Neural crest cell (in vitro differentiated cells): ENCODE data around the gene CREB3L2. TPM values are rescaled to one million over a fixed set of nuclear protein-coding genes. Genes with fewer than 3 reads are reported as not detected.

Experiments
- DNase-seq: peaks from one replicate; pipeline ENCODE4 v3.0.0; 2021; ENCODE audit warnings: low read depth, mixed read lengths, low spot score
- H3K27ac Mint-ChIP-seq: one replicate; pipeline ENCODE4 v1.8.0; 2021; ENCODE audit warnings: mild to moderate bottlenecking, mixed read lengths; ENCODE audit not compliant: unreplicated experiment
- H3K27me3 Mint-ChIP-seq: 2 replicates; pipeline ENCODE4 v1.8.0; 2021; ENCODE audit warnings: low read depth, mild to moderate bottlenecking, mixed read lengths
- H3K36me3 Mint-ChIP-seq: 2 replicates; pipeline ENCODE4 v1.8.0; 2021; ENCODE audit warnings: low read depth, mild to moderate bottlenecking, mixed read lengths
- H3K4me1 Mint-ChIP-seq: 2 replicates; pipeline ENCODE4 v1.8.0; 2021; ENCODE audit warnings: mixed read lengths
- H3K4me3 Mint-ChIP-seq: one replicate; pipeline ENCODE4 v1.8.0; 2021; ENCODE audit warnings: mild to moderate bottlenecking, mixed read lengths
- H3K9me3 Mint-ChIP-seq: 2 replicates; pipeline ENCODE4 v1.8.0; 2021; ENCODE audit warnings: mixed read lengths
- CTCF ChIP-seq: fragments of 200-600 bp; sonication (generic); conservative IDR thresholded peaks from 2 replicates; pipeline ENCODE4 v1.5.0; 2021; ENCODE audit warnings: antibody characterized with exemption, mild to moderate bottlenecking
- total RNA-seq: library from RNA; stranded (reverse); gene quantifications from 2 replicates; pipeline ENCODE4 v1.2.1, GENCODE V29; 2021

CREB3L2 gene
- total RNA-seq, 1 donor from 2014 or later, result 51.9 TPM

- peaks cover 25% of the 10 kb centered on the region for H3K4me1 Mint-ChIP-seq
- no peak overlapping the region for H3K27ac Mint-ChIP-seq
- peaks cover 6% of the 10 kb centered on the region for H3K9me3 Mint-ChIP-seq
- H3K4me3 Mint-ChIP-seq, result no peak overlapping the region
- DNase-seq, result no peak
- H3K27me3 Mint-ChIP-seq, result no peaks in the 10 kb centered on the region
- H3K36me3 Mint-ChIP-seq, result peaks cover 46% of the 10 kb centered on the region
- no peak for TF ChIP-seq CTCF
Observed at GRCh38 chr7:137873524-137873923, 128.4 kb downstream of the CREB3L2 start.

- peaks cover 10% of the 10 kb centered on the region for H3K9me3 Mint-ChIP-seq
- peaks cover 50% of the 10 kb centered on the region for H3K36me3 Mint-ChIP-seq
- no peak for DNase-seq
- H3K4me3 Mint-ChIP-seq, result no peak overlapping the region
- peak overlapping the region; percentile 19 for H3K27ac Mint-ChIP-seq
- H3K4me1 Mint-ChIP-seq, result peaks cover 6% of the 10 kb centered on the region
- no peaks in the 10 kb centered on the region for H3K27me3 Mint-ChIP-seq
- no peak for TF ChIP-seq CTCF
Observed at GRCh38 chr7:137871170-137871915, 130.5 kb downstream of the CREB3L2 start.

GRCh38 chr7:137870684-137871083 is 131.2 kb downstream of the CREB3L2 start:
- Mint-ChIP-seq H3K36me3 (peaks cover 55% of the 10 kb centered on the region), H3K27me3 (no peaks in the 10 kb centered on the region), H3K27ac (no peak overlapping the region), H3K9me3 (peaks cover 14% of the 10 kb centered on the region), H3K4me1 (peaks cover 6% of the 10 kb centered on the region), H3K4me3 (no peak overlapping the region)
- no peak for DNase-seq
- no peak for TF ChIP-seq CTCF

GRCh38 chr7:137870078-137870477 is 131.8 kb downstream of the CREB3L2 start:
- no peaks in the 10 kb centered on the region for H3K27me3 Mint-ChIP-seq
- DNase-seq, result no peak
- H3K36me3 Mint-ChIP-seq, result peaks cover 61% of the 10 kb centered on the region
- H3K4me1 Mint-ChIP-seq, result peaks cover 6% of the 10 kb centered on the region
- no peak for TF ChIP-seq CTCF
- H3K9me3 Mint-ChIP-seq, result peaks cover 18% of the 10 kb centered on the region
- H3K27ac Mint-ChIP-seq, result no peak overlapping the region
- no peak overlapping the region for H3K4me3 Mint-ChIP-seq

- H3K27ac Mint-ChIP-seq, result no peak overlapping the region
- no peak for TF ChIP-seq CTCF
- no peaks in the 10 kb centered on the region for H3K27me3 Mint-ChIP-seq
- H3K4me1 Mint-ChIP-seq, result peaks cover 6% of the 10 kb centered on the region
- DNase-seq, result no peak
- H3K4me3 Mint-ChIP-seq, result no peak overlapping the region
- H3K9me3 Mint-ChIP-seq, result peaks cover 18% of the 10 kb centered on the region
- H3K36me3 Mint-ChIP-seq, result peaks cover 65% of the 10 kb centered on the region
Observed at GRCh38 chr7:137869260-137869659, 132.6 kb downstream of the CREB3L2 start.
